PC-9 (cell line): ENCODE measurements around the gene C5. TPM values are rescaled to one million over a fixed set of nuclear protein-coding genes. Genes with fewer than 3 reads are reported as not detected.

Experiments used
- BruUV-seq: library from RNA; stranded (reverse); fragments of 400-500 nt; replicated peaks from 2 replicates; lab custom pipeline; 2021; lab: Mats Ljungman, UMichigan
- CTCF ChIA-PET: fragments of 300-600 bp; sonication (Branson Sonifier 250); formaldehyde crosslinking; loops from one replicate; lab custom pipeline; 2022; ENCODE audit warnings: antibody characterized with exemption; lab: Charles Lee
- POLR2A ChIA-PET: fragments of 300-600 bp; sonication (Branson Sonifier 250); formaldehyde crosslinking; loops from one replicate; lab custom pipeline; 2022; ENCODE audit warnings: antibody characterized with exemption; ENCODE audit not compliant: unreplicated experiment; lab: Charles Lee
- DNase-seq, 2 experiments: peaks; one replicate each; pipeline versions ENCODE4 v3.0.0 to v3.0.0-alpha.2; 2015 to 2022; ENCODE audit warnings: mixed read lengths in 1 of 2
- H2AFZ ChIP-seq: fragments of 200-600 bp; sonication (generic); 2 replicates; pipeline ENCODE4 v1.8.1; 2017; ENCODE audit warnings: antibody characterized with exemption
- H3F3A ChIP-seq: fragments of 200-600 bp; sonication (generic); 2 replicates; pipeline ENCODE4 v1.8.1; 2017; ENCODE audit warnings: antibody characterized with exemption, mild to moderate bottlenecking, low read depth; ENCODE audit not compliant: insufficient read depth
- H3K27ac ChIP-seq: fragments of 200-600 bp; sonication (generic); 2 replicates; pipeline ENCODE4 v1.6.1; 2016; ENCODE audit warnings: mixed run types
- H3K27me3 ChIP-seq: fragments of 200-600 bp; sonication (generic); 2 replicates; pipeline ENCODE4 v1.6.1; 2016; ENCODE audit warnings: low read depth, mixed run types; ENCODE audit not compliant: insufficient read depth
- H3K36me3 ChIP-seq: fragments of 200-600 bp; sonication (generic); 2 replicates; pipeline ENCODE4 v1.6.1; 2016; ENCODE audit warnings: low read depth, mixed run types
- H3K4me1 ChIP-seq: fragments of 200-600 bp; sonication (generic); replicated peaks from 2 replicates; pipeline ENCODE4 v1.6.1; 2016; ENCODE audit warnings: mixed run types; ENCODE audit not compliant: insufficient read depth
- H3K4me2 ChIP-seq: fragments of 200-600 bp; sonication (generic); 2 replicates; pipeline ENCODE4 v1.6.1; 2017; ENCODE audit warnings: mixed run types
- H3K4me3 ChIP-seq: fragments of 200-600 bp; sonication (generic); 2 replicates; pipeline ENCODE4 v1.6.1; 2016; ENCODE audit warnings: mixed run types
- H3K79me2 ChIP-seq: fragments of 200-600 bp; sonication (generic); 2 replicates; pipeline ENCODE4 v1.6.1; 2017; ENCODE audit warnings: low read depth, mixed run types
- H3K9me2 ChIP-seq: fragments of 200-600 bp; sonication (generic); 2 replicates; pipeline ENCODE4 v1.8.1; 2017; ENCODE audit warnings: mild to moderate bottlenecking; ENCODE audit not compliant: insufficient read depth
- H3K9me3 ChIP-seq: fragments of 200-600 bp; sonication (generic); 2 replicates; pipeline ENCODE4 v1.8.1; 2016; ENCODE audit warnings: low read depth; ENCODE audit not compliant: insufficient read depth
- H4K20me1 ChIP-seq: fragments of 200-600 bp; sonication (generic); 2 replicates; pipeline ENCODE4 v1.8.1; 2017; ENCODE audit not compliant: insufficient read depth
- EZH2 ChIP-seq: fragments of 200-600 bp; sonication (generic); IDR thresholded peaks from 2 replicates; pipeline ENCODE4 v1.8.0; 2017; ENCODE audit warnings: antibody characterized with exemption, low read depth
- intact Hi-C: fragments of 100-400 bp; cut with micrococcal nuclease; formaldehyde crosslinking; loops from one replicate; pipeline ENCODE4 v1.10.0; 2022; ENCODE audit not compliant: unreplicated experiment
- total RNA-seq: library from RNA; stranded (reverse); gene quantifications from 2 replicates; pipeline ENCODE4 v1.2.3, GENCODE V29; 2021
- TF ChIP-seq, protein P1 (sequence below): fragments of 200-600 bp; sonication (generic); conservative IDR thresholded peaks from 2 replicates; pipeline ENCODE4 v1.6.1; 2017; ENCODE audit warnings: mixed run types, antibody characterized with exemption, mild to moderate bottlenecking, moderate library complexity

C5 gene
- total RNA-seq, 1 experiment from 2014 or later = 11.5 TPM

DNA sequence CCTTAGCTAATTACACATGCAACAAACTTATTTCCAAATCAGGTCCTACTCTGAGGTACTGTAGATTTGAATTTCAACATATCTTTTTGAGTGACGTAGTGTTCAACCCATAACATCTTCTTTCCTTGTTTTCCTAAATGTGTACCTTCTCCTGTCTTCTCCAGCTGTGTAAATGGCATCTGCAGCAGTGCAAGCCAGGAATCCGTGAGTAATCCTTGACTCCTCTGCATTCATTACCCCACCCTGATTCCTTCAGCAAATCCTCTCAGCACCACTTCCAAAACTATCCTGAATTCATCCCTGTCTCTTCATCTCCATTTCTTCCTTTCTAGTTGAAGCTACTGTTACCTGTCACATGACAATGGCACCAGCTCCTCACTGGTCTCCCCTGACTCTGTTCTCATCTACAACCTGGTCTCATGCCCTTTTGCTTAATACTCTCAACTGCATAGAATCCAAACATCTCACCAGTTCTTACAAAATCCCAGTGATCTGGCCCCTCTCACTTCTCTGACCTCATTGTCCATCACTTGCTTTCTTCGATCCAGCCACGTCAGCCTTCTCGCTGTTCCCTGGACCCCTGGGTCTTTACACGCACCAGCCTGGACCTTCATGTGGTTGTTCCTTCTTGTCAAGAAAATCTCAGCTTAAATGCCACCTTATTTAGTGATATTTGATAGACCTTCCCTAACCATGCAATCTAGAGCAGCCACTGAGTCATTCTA lies 108.9 kb downstream of the C5 start:
- intact Hi-C loops = no loop called here
- Histone ChIP-seq H3K36me3 (no peaks in the 10 kb centered on the region), H3K79me2 (no peaks in the 10 kb centered on the region), H3K4me1 (peaks cover 18% of the 10 kb centered on the region), H3K4me2 (no peak overlapping the region), H2AFZ (no peak overlapping the region), H4K20me1 (no peaks in the 10 kb centered on the region), H3K9me2 (no peaks in the 10 kb centered on the region), H3K27ac (no peak overlapping the region), H3K27me3 (no peaks in the 10 kb centered on the region), H3K4me3 (no peak overlapping the region), H3K9me3 (no peaks in the 10 kb centered on the region), H3F3A (no peaks in the 10 kb centered on the region; the same call in 1 of the 2 replicates)
- no TSS peak for BruUV-seq
- no peak for TF ChIP-seq EZH2
- TF ChIP-seq, protein P1, sequence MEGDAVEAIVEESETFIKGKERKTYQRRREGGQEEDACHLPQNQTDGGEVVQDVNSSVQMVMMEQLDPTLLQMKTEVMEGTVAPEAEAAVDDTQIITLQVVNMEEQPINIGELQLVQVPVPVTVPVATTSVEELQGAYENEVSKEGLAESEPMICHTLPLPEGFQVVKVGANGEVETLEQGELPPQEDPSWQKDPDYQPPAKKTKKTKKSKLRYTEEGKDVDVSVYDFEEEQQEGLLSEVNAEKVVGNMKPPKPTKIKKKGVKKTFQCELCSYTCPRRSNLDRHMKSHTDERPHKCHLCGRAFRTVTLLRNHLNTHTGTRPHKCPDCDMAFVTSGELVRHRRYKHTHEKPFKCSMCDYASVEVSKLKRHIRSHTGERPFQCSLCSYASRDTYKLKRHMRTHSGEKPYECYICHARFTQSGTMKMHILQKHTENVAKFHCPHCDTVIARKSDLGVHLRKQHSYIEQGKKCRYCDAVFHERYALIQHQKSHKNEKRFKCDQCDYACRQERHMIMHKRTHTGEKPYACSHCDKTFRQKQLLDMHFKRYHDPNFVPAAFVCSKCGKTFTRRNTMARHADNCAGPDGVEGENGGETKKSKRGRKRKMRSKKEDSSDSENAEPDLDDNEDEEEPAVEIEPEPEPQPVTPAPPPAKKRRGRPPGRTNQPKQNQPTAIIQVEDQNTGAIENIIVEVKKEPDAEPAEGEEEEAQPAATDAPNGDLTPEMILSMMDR = no peak
- DNase-seq = no peak
- ChIA-PET CTCF (no interaction called here), POLR2A (no interaction called here)

DNA sequence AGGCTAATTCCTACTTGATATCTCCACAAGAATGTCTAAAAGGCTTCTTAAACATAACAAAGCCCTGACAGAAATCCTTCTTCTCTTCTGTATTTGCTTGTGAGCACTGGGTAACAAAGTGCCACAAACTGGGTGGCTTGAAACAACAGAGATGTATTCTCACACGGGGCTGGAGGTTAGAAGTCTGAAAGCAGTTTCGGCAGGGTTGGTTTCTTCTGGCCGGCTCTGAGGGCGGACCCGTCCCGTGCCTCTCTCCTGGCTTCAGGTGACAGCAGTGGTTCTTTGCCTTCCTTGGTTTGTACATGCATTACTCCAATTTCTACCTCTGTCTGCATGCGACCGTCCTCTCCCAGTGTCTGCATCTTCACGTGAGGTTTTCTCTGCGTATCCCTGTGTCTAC lies 109.5 kb downstream of the C5 start:
- Histone ChIP-seq H3K79me2 (no peaks in the 10 kb centered on the region), H3K9me3 (no peaks in the 10 kb centered on the region), H3K4me2 (no peak overlapping the region), H3K36me3 (no peaks in the 10 kb centered on the region), H2AFZ (no peak overlapping the region), H3K27me3 (no peaks in the 10 kb centered on the region), H3K27ac (no peak overlapping the region), H3F3A (no peaks in the 10 kb centered on the region; the same call in 1 of the 2 replicates), H3K4me3 (no peak overlapping the region), H3K9me2 (no peaks in the 10 kb centered on the region), H3K4me1 (peaks cover 24% of the 10 kb centered on the region), H4K20me1 (no peaks in the 10 kb centered on the region)
- POLR2A ChIA-PET = no interaction called here
- intact Hi-C loops = no loop called here
- no TSS peak for BruUV-seq
- CTCF ChIA-PET = no interaction called here
- TF ChIP-seq EZH2 = no peak
- no peak for DNase-seq

DNA sequence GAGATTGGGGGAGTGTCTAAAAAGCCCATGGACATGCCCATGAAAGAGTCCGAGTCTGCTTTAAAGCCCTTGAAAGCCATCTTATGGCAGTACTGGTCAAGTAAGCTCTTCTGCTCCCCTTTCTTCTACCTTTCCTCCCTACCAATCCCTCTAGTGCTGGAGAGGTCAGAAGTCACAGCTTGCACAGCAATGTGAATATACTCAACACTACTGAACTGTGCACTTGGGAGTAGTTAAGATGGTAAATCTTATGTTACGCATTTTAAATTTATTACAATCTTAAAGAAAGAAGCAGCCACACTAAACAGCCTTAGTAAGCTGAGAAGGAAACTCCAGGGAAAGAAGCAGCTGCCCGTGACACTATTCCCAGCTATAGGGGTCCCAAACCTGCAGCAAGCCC lies 111.2 kb downstream of the C5 start:
- BruUV-seq = no TSS peak
- CTCF ChIA-PET = no interaction called here

More for the DNA sequence above, 111.2 kb downstream of the C5 start:
- no peak overlapping the region for H3K4me3 ChIP-seq
- H3K4me2 ChIP-seq = no peak overlapping the region
- H3K27me3 ChIP-seq = no peaks in the 10 kb centered on the region
- H3K79me2 ChIP-seq = no peaks in the 10 kb centered on the region
- no peaks in the 10 kb centered on the region for H3K9me2 ChIP-seq
- H4K20me1 ChIP-seq = no peaks in the 10 kb centered on the region
- POLR2A ChIA-PET = no interaction called here
- H3K36me3 ChIP-seq = no peaks in the 10 kb centered on the region
- peaks cover 32% of the 10 kb centered on the region for H3K4me1 ChIP-seq
- no peak overlapping the region for H3K27ac ChIP-seq
- no peak for DNase-seq
- intact Hi-C loops = loop anchor here (5.0 kb wide), 1 partner anchor 407 kb away; no protein-coding TSS in a partner anchor
- H3K9me3 ChIP-seq = no peaks in the 10 kb centered on the region
- H2AFZ ChIP-seq = no peak overlapping the region
- no peaks in the 10 kb centered on the region; the same call in 1 of the 2 replicates for H3F3A ChIP-seq
- TF ChIP-seq, protein P1 = no peak
- TF ChIP-seq EZH2 = no peak
